Right cardiac atrium (tissue), 5 donors: Measurements from ENCODE around the gene ATP10B. TPM values are rescaled to one million over a fixed set of nuclear protein-coding genes. Genes with fewer than 3 reads are reported as not detected.

Experiments used
- ATAC-seq, 2 donors: fragments of 200-7000 bp; cut with Tn5 transposase; one replicate each; pipeline versions ENCODE4 v1.8.0 to v1.9.1; 2020; ENCODE audit warnings: moderate library complexity in 2 of 2, mild to moderate bottlenecking in 1 of 2
- DNase-seq, 3 donors: peaks; one replicate each; pipeline ENCODE4 v3.0.0-alpha.2; 2020
- H3K27ac ChIP-seq: one replicate; pipeline ENCODE4 v1.5.1; 2013; ENCODE audit warnings: mild to moderate bottlenecking, low read length, control low read depth, moderate library complexity
- H3K27me3 ChIP-seq: one replicate; pipeline ENCODE4 v1.6.1; 2013; ENCODE audit not compliant: control insufficient read depth, insufficient read depth
- H3K4me1 ChIP-seq: one replicate; pipeline ENCODE4 v1.6.1; 2013; ENCODE audit warnings: low read length; ENCODE audit not compliant: control insufficient read depth, insufficient read depth
- H3K4me3 ChIP-seq: one replicate; pipeline ENCODE4 v1.5.1; 2013; ENCODE audit warnings: low read length, control low read depth
- H3K9me3 ChIP-seq: one replicate; pipeline ENCODE4 v1.6.1; 2013; ENCODE audit warnings: low read length; ENCODE audit not compliant: control insufficient read depth
- WGBS: extraction: QIAGEN DNeasy Blood & Tissue Kit; methylation state at CpG from one replicate; pipeline ENCODE4 v1.1.7; 2013; 5-methylcytosine and 5-hydroxymethylcytosine counted together
- intact Hi-C, 4 donors: fragments of 100-400 bp; cut with DNase I; formaldehyde crosslinking; loops; one replicate each; pipeline versions ENCODE4 v1.11.0 to v1.14.0; 2022 to 2023
- polyA plus RNA-seq: library from polyadenylated mRNA; stranded (reverse); fragments of 200-250 nt; gene quantifications from one replicate; pipeline ENCODE4 v1.2.3, GENCODE V29; 2013
- total RNA-seq, 4 donors: library from RNA; stranded (reverse); fragmentation: NEBNext Ultra II Directional; extraction: Animal tissue kit (Norgen Biotek cat#: 25700); gene quantifications; one replicate each; pipeline ENCODE4 v1.2.1, GENCODE V29; 2021
- donor health status: healthy with polysubstance abuse.
- donor health status: DM: no; HTN: yes; CAD: no.
- donor health status: DM: no; HTN: no; CAD: no.
- donor health status: DM: no; HTN: yes; CAD: no; lungs with severe emphysema.
- donor health status: DM: yes; HTN: yes; CAD: no.

Gene ATP10B
- total and polyA plus RNA-seq, 5 donors: 0.25 TPM; not detected in 4

DNA sequence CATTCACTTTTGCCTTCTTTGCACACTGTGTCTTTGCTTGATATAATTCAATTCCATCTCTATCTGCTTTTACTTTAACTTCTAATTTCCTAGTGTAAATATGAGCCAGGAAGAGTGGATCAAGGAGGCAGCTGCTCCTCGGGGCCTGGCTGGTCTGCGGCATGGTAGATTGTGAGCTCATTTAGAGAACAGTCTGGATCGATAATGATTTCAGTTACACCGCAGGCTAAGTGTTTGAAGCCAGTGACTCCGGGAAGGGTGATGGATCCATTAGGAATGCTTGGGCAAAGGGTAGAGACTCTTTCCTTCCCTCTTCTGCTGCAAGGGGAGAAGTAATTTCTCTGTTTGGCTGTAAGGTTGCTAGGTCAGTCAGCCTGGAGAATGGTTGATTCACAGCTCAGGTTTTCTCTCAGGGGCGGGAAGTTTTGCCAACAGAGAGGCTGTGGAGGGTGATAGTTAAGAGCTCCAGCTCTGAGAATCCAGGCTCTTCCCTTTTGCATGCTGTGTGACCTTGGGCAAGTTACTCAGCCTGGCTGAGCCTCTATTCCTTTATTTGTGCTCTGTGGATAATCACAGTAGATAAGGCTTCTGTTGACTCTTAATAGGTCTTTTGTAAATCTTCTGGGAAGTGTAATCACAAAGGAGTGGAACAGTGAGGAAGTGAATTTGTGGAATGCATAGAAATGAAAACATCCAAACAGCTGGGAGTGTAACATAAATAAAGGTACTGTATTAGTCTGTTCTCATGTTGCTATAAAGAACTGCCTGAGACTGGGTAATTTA lies 331.2 kb downstream of the ATP10B start:
- no peaks in the 10 kb centered on the region for H3K4me1 ChIP-seq
- no peak overlapping the region for H3K27ac ChIP-seq
- H3K4me3 ChIP-seq: no peak overlapping the region
- no peak for DNase-seq
- 65% methylated on average over 6 of the region's 6 CpGs for WGBS
- H3K9me3 ChIP-seq: no peaks in the 10 kb centered on the region
- intact Hi-C loops: no loop called here
- H3K27me3 ChIP-seq: no peaks in the 10 kb centered on the region
- no peak for ATAC-seq

DNA sequence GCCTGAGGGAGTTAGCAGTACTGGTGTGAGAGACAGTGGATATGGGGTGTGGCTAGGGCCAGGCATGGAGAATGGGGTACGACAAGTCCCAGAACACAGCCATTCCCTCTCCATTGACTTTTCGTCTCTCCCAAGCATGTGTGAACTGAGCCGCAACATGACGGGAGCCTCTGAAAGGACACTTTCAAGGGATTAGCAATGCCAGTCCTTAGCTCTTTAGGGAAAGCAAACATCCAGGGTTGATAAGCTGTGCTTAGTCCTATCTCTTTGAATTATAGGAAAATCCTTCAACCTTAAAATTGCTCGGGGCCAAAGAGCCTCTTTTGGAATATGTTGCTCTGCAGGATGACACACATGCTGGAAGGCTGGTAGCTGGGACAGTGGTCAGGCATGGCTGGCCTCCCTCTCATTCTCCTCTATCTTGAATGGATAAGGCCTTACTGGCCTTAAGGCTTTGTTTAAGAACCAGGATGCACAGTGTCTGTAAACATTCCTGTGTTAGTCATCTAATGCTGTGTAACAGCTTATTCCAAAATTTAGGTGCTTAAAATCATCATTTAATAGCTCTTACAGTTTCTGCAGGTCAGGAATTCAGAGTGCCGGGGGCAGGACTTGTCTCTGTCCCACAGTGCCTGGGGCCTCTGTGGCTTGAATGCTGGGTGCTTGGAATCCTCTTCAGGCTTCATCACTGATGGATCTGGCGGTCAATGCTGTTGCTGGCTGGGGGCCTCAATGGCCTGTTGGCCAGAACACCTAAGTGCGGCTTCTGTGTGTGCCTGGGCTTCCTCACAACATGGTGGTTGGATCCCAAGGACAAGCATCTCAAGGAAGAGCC lies 335.1 kb downstream of the ATP10B start:
- no peaks in the 10 kb centered on the region for H3K9me3 ChIP-seq
- DNase-seq (peak in 1 of 3 donors; percentile 15), ATAC-seq (no peak)
- intact Hi-C loops: no loop called here
- H3K4me1 ChIP-seq: no peaks in the 10 kb centered on the region
- H3K27me3 ChIP-seq: no peaks in the 10 kb centered on the region
- no peak overlapping the region for H3K27ac ChIP-seq
- H3K4me3 ChIP-seq: no peak overlapping the region
- WGBS: 86% methylated on average over 8 of the region's 8 CpGs

GRCh38 chr5:160514866-160515265 lies 337.1 kb downstream of the ATP10B start:
- H3K9me3 ChIP-seq: no peaks in the 10 kb centered on the region
- 81% methylated on average over 3 of the region's 3 CpGs for WGBS
- intact Hi-C loops: no loop called here
- DNase-seq (no peak), ATAC-seq (no peak)
- no peak overlapping the region for H3K27ac ChIP-seq
- H3K4me1 ChIP-seq: no peaks in the 10 kb centered on the region
- H3K4me3 ChIP-seq: no peak overlapping the region
- no peaks in the 10 kb centered on the region for H3K27me3 ChIP-seq

- Histone ChIP-seq H3K27ac (no peak overlapping the region), H3K9me3 (no peaks in the 10 kb centered on the region), H3K4me1 (no peaks in the 10 kb centered on the region), H3K4me3 (no peak overlapping the region), H3K27me3 (no peaks in the 10 kb centered on the region)
- intact Hi-C loops: no loop called here
- WGBS: 90% methylated on average over 2 of the region's 2 CpGs
- no peak for DNase-seq
- no peak for ATAC-seq
Observed at GRCh38 chr5:160514191-160514590, 337.8 kb downstream of the ATP10B start.

DNA sequence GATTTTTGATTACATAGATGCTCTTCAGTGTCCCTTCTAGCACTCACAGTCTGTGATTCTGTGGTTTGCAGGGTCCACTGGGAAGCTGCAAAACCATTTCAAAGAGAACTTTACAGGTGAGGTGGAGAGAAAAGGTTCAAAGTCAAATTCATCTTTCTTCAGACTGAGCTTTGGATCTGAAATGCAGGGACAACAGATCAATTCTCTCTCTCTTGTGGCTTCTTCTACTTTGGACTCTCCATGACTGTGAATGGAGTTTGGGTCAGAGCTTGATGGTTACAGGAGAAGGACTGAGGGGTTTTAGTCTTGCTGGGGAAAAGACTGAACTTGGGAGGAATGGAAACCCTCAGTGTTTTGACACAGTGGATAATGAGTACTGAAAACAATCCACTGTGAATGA lies 338.5 kb downstream of the ATP10B start:
- DNase-seq (no peak), ATAC-seq (no peak)
- Histone ChIP-seq H3K4me3 (no peak overlapping the region), H3K4me1 (no peaks in the 10 kb centered on the region), H3K27me3 (no peaks in the 10 kb centered on the region), H3K9me3 (no peaks in the 10 kb centered on the region), H3K27ac (no peak overlapping the region)
- intact Hi-C loops: no loop called here
